Smooth muscle cell of the coronary artery (primary cell): ENCODE measurements around the gene METRNL. TPM values are rescaled to one million over a fixed set of nuclear protein-coding genes. Genes with fewer than 3 reads are reported as not detected.

ENCODE experiments used
- total RNA-seq: library from RNA; depleted of rRNA; stranded (reverse); fragments of >200 nt; gene quantifications from 2 replicates; pipeline ENCODE4 v1.2.3, GENCODE V29; 2014; ENCODE audit warnings: low replicate concordance

METRNL gene
- total RNA-seq, result 84.4 and 220 TPM in 2 replicates

GRCh38 chr17:83079352-83079747 lies at the start of gene METRNL:
Gene METRNL, plus strand, starts transcription at chr17:83079609. Its CDS starts 207 bp downstream, at chr17:83079816.

Other genes starting within 250 kb of the METRNL start
- gene ZNF750, start 239.6 kb upstream of the METRNL start, total RNA-seq, result not detected in 2 replicates